ENCODE data around the gene ANO3. TPM values are rescaled to one million over a fixed set of nuclear protein-coding genes. Genes with fewer than 3 reads are reported as not detected.

The ANO3 gene
- total RNA-seq, 4 donors from 2014 or later, result 1.6 to 14.3 (median 4.3) TPM

DNA sequence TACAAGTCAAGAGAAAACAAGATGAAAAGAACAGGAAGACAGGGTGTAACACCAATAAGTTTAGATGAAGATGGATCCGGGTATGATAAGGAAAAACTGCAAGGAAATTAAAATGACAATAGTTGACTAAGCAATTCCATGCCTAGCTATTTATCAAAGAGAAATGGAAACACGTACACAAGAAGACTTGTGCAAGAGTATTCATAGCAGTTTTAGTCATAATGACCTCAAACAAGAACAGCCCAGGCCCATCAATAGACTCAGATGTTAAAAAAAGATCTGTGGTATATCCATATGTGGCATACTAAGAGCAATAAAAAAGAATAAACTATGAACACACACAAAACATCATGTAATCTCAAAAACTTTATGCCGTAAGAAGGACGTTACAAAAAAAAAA lies 356.8 kb downstream of the ANO3 start:
- TF ChIP-seq, protein P1, sequence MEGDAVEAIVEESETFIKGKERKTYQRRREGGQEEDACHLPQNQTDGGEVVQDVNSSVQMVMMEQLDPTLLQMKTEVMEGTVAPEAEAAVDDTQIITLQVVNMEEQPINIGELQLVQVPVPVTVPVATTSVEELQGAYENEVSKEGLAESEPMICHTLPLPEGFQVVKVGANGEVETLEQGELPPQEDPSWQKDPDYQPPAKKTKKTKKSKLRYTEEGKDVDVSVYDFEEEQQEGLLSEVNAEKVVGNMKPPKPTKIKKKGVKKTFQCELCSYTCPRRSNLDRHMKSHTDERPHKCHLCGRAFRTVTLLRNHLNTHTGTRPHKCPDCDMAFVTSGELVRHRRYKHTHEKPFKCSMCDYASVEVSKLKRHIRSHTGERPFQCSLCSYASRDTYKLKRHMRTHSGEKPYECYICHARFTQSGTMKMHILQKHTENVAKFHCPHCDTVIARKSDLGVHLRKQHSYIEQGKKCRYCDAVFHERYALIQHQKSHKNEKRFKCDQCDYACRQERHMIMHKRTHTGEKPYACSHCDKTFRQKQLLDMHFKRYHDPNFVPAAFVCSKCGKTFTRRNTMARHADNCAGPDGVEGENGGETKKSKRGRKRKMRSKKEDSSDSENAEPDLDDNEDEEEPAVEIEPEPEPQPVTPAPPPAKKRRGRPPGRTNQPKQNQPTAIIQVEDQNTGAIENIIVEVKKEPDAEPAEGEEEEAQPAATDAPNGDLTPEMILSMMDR (IDR thresholded peaks at IDR 0.05; ENCODE audit: low read depth), result no peak

DNA sequence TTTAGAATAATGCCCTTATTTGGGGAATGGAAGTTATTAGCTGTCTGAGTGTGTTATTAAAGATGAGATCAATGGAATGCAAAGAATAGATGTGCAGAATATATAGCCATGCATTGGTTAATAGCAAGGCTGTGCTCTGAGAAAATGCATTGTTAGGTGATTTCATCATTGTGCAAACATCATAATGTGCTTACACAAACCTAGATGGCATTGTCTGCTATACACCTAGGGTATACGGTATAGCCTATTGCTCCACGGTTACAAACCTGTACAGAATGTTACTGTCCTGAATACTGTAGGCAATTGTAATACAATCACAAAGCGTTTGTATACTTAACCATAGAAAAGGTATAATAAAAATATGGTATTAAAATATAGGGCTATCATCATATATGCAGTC lies 364.4 kb downstream of the ANO3 start:
- TF ChIP-seq, protein P1 (IDR thresholded peaks at IDR 0.05; ENCODE audit: low read depth), result no peak

DNA sequence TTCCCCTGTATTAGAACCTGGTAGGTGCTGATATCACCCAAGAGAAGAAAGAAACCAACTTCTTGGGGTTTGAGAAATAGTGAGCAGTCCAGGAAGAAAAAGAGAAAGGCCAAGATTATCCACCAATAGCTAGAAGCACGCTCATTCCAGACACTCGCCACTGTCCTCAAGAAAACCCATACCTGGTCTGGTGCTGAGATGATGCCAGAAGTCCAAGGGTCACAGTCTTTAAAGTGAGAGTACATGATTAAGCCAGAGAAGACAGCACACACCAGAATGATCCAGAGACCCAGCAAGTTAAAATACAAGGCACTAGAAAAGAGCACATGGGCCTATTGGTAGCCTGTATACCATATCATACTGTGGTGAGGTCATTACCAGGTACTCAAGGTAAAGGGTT lies 366.3 kb downstream of the ANO3 start:
- TF ChIP-seq, protein P1 (IDR thresholded peaks at IDR 0.05; ENCODE audit: low read depth), result no peak

DNA sequence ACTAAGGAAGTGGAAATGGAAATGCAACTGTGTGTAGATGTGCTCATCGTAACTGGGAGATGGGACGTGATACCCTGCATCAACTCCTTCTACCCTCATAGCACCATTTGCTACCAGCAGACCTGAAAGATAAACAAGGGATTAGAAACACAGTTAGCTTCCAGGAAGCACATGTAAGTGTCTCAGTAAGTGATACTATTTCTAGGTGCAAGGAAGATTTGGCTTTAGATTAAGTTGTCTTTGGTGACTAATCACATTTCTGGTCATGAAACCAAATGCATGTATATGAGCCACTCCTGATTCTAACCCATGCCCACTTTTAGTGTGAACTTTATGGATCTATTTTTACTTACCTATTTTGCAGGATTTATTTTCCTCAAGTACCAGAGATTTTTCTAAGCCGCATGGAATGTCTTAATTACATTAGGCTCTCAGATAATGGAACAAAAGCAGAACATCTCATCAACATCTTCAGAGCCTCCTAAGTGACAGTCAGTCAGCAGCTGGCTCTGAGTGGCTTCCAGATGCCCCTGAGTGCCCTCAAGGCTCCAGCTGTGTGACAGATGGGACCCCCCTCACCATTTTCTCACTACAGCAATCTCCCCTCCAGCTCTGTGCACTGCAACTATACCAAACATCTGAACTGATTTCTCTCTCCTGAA lies 368.8 kb downstream of the ANO3 start:
- TF ChIP-seq, protein P1 (IDR thresholded peaks at IDR 0.05; ENCODE audit: low read depth), result no peak

DNA sequence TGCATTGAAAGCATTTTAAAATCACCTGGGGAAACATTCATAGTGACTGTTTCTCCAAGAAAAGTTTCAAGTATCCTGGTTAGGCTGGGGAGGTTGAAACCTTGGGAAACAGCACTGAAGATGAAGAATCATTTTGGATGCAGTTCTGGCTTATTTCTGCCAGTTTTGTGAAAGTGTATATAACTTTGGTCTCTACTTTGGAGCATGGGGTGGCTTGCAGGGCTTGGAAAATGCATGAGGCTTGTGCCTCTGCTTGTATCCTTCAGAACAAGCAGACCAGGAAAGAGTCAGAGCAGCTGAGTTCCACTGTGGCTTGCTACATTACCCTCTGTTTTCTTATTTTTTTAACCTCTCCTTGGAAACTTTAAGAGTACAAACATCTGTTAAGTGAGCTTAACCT lies 370.5 kb downstream of the ANO3 start:
- TF ChIP-seq, protein P1 (IDR thresholded peaks at IDR 0.05; ENCODE audit: low read depth), result no peak

DNA sequence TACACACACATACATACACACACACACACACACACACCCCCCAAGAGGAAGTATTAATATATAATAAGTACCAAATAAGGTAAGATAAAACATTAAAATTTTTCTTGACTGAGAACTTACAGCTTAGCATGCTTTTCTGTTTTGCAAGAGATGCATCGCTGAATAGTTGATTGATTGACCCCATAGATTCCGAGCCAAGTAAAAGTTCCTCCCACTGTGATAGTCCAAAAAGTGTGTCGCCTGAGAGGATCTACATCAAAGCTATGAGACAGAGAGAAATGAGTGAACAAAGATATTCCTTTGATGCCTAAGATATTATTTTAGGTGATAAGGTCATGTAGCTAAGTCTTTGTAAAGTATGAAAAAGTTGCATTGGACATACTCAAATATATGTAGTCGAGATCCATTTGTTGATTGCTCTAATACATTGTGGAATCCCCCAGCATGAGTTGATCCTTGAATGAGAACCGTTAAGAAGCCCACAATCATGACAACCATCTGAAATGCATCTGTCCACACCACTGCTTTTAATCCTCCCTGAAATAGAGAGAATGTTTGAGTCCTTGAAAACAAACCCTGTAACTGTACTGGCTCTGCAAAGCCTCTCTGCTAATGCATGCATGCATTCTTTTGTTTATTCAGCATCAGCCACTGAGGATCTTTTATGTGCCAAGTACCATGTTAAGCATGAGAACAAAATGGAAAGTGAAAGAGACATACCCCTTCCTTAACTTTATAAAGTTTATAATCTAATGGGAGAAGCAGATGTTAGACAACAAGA lies 371.7 kb downstream of the ANO3 start:
- TF ChIP-seq, protein P1 (IDR thresholded peaks at IDR 0.05; ENCODE audit: low read depth), result no peak

DNA sequence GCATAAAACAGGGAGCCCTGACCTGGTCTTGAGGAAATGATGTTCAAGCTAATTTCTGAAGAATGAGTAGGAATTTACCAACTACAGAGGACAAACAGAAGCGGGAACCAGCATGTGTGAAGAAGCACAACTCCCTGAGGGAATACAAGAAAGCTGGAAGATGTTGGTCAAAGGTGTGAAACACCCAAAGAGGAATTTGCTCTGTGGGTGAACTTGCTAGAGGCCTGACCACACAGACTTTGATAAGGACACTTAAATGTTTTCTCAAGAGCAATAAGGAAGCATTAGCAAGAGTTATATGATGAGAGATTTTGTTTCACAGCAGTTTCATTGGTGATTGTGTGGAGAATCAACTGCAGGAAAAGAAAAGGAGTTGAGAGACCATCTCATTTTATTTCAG lies 372.3 kb downstream of the ANO3 start:
- TF ChIP-seq, protein P1 (IDR thresholded peaks at IDR 0.05; ENCODE audit: low read depth), result no peak
